GM19023 (cell line): ENCODE measurements around the gene POLR1A.
"Not testable (repeated sequence)": the region's sequence is repeated elsewhere in the genome, so short reads cannot be mapped to it uniquely, and the experiment has no call there.

ENCODE experiments used
- ATAC-seq: cut with Tn5 transposase; IDR thresholded peaks from one replicate; pipeline ENCODE4 v1.9.1; 2021; ENCODE audit warnings: mild to moderate bottlenecking, moderate library complexity; ENCODE audit not compliant: unreplicated experiment

POLR1A gene

DNA sequence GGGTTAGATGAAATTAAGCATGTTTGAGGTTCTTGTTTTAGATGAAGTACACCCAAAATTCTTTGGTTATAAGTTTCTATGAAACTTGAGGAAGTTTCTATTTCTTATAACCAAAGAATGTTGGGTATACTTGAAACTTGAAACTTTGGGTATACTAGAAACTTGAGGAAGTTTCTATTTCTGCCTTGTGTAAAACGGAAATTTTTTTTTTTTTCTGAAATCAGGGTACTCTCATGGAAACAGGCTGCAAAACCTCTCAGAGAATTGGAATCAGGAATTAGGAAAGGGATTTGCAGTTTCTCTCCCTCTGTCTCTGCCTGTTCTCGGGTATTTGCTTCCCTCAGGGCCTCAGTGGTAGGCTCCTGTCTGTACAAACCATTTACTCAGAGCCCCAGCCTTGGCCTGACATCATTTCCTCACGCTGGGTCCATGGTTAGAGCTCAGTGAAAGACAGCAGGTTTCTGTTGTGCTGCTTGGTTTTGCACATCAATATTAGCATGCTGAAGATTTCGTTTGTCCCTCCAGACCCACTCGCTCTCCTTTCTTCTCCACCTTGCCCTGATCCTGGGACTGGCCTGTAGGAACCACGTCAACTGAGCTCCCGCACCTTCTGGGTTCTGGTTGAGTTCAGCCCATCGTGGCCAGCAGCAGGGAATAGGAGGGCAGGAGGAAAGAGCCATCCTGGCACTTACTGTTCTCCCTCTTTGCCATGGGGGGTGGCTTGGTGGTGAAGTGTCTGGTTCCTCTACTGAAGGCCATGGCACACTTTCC lies 106.4 kb downstream of the POLR1A start:
- ATAC-seq, result peak; percentile 87

DNA sequence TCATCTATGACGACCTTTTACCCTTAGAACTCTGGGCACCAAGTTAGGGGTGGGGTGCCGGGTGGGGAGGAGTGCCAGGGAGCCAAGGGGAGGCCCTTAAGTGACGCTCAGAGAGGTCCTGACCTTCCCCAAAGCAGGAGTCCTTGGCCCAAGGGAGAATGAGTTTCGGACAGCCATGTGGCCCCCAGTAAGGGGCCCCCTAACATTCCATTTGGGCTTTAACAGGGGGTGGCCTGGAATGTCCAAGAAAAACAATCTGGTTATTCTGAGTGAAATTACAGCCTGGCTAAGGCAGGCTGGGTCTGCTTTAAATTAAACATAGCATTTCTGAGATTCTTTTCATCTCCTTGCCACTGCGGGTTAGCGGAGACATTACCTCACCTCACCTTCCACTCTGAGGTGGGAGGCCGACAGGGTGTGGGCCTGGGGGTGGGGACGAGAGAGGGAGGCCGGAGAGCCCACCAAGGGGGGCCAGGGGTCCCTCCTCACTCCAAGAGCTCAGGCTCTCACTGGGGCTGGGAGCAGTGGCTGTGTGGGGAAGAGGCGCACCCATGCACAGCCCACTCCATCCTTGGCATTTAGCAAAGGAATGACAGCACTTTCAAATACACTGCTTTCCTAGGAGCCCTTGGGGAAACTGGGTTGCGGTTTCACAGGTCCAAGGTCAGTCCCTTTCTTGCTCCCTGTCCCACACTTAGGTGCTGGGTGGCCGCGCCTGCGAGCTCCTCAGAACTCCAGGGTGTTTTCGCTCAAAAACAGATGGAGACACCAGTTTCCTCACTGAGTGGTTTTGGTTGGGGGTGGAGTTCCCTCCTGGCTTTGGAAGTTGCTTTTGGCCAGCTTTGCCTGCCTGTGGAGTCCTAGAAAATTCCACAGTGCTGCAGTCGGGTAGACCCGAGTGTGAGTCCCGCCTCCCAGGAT lies 107.4 kb downstream of the POLR1A start:
- ATAC-seq, result no peak

DNA sequence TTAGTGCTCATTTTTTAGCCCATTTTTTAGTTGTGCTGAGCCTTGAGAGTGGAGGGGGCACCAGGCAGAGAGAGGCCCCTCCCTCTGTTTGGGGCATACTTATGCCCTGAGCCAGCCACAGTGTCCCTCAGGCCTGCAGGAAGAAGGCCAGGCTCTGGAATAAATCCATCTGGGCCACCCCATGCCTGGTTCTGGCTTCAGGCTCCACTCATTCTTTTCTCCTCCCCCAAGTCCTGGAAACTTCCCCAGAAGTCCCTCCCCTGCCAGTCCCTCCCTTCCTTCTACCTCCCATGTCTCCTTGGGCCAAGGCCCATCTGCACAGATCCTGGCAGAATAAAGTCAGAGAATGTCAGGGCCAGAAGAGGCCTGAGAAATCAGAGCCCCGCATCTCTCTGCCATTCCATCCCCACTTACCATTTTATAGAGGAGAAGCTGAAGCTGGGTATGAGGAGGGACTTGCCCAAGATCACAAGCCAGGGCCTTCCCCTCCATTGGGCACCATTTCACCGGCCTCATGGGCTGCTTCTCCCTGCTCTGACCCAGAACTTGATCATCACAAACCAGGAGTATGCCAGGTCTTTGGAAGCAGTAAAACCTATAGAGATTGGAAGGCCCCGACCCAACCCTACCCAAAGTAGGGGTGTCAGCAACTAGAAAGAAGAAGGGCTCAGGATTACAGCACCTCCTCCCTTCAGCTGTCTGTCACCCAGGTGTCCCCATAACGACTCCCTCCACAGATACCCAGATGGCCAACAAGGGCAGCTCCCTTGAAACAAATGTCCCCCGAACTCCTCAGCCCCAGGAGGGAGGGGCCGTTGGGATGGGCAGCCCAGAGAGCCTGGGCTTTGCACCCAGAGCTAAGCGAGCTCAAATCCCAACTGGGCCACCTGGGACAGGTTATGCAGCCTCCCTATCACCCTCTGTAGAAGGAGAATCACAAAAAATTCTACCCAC lies 108.4 kb downstream of the POLR1A start:
- ATAC-seq, result no peak

DNA sequence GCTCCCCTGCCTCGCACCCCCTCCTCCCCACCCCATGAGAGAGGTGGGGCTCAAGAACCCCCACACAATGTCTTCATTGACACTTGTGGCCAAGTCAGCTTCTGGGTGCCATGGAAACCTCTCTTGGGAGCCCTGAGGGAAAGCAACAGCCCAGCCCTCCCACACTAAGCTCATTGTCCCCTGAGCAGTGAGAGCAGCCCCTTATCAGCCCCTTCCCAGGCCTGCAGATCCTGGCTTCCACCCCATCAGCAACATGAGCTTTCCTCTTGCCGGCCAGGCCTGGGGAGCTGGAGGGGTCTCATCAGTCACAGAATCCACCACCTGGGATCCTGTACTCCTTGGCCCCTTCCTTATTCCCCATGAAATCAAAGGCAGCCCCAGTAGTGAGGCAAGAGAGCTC lies 109.1 kb downstream of the POLR1A start:
- ATAC-seq, result no peak

DNA sequence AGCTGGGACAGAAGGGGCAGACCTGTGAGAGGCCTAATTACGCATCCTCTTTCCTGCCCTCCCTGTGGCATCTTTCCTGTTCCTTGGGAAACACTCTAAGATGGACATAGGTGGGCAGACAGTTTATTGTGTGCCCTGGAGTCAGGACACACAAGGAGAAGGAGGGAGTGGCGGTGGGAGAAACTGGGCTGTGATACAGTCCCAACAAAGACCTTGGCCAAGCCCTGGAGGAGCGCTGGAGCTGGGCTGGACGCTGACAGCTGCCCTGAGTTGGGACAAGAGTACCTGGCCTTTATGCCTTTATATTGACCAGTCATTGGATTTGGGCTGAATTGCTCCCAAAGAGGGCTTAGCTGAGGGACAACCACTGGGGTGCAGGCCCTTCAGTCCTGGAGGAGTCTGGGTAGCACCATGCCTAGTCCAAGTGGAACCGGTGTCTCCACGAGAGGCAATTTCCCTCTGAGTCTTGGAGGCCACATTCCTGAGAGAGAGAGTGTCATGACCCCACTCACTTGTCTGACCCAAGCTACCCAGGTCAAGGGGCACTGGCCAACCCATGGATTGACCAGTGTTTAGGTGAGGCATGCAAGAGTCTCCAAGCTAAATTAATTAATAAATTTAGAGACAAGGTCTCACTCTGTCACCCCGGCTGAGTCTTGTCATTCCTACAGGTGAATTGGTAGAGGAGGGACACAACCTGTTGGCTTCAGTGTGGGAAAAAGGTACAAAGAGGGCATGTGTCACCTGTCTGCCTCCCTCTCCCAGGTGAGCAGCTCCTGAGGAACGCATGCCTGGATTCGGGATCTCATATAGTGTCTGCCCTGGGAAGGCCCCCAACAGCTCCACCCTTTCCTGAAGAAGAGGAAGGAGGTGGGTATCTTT lies 109.8 kb downstream of the POLR1A start:
- no peak for ATAC-seq

DNA sequence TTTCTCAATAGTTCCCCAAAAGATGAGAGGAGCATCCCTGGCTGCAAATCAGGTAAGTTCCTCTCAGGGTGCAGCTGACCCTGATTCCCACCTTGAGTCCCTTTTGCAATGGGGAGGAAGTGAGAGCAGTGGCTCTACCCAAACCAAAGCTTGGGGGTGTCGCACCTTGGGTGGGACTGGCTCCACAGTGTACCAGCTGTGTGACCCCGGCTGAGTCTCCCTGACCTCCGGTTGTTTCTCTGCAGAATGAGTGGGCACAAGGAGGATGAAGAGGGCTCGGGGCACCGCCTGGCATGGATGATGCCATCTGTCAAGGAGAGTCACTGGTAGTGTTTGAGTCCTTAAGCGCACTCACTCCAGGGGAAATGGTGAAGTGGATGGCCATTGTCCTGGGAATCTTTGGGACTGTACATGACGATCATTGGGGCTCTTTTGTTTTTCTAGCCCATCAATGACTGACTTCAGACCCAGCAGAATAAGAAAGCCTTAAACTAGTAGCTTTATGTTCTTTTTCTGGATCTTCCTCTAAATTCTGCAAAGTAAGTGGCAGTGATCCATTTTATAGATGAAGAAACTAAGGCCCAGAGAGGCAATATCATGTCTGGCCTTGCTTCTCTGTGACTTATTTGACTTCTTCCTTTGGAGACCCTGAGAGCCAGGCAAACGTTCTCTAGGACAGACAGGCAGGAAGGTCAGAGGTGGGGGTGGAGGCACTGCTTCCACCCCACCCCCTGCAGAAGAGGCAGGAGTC lies 110.6 kb downstream of the POLR1A start:
- no peak for ATAC-seq

DNA sequence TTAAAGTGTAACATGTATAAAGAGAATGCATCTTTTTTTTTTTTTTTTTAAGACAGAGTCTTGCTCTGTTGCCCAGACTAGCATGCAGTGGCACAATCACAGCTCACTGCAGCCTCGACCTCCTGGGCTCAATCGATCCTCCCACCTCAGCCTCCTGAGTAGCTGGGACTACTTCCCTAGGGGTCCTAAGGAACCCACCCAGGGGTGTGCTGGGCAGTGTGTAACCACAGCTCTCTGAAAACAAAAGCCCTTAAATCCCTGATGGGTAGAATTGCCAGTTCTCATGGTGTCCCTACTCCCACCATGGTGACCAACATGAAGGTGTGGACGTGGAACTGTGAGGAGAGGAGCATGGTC lies 111.3 kb downstream of the POLR1A start:
- ATAC-seq, result peak; percentile 21

DNA sequence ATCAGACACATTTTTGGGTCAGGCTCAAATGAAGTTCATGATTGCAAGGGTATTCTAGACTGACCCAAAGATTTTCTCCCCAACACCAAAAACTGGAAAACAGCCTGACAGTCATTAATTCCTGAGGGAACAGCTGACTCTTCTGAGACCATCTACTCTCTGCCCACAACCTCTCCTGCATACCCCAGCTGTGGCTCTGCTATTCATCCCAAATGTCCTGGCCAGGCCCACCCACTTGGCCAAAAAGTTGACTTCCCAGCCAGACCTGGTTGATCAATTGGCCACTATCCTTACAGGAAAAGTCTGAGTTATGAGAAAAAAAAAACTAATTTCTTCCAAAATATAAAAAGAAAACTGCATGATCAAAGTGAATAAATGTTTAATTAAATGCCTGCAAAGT lies 113.1 kb downstream of the POLR1A start:
- no peak for ATAC-seq

DNA sequence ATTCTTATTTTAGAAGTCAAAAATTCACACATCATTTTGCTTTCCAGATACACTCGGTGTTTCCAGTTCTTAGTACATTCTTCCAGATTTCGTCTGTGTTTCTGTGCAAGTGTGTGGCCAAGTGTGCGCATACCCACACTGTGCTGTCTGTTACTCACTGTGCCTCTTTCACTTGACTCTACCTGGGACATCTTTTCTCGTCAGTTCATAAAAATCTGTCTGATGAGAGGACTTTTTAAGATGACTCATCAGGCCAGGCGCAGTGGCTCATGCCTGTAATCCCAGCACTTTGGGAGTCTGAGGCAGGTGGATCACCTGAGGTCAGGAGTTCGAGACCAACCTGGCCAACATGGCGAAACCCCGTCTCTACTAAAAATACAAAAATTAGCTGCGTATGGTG lies 113.6 kb downstream of the POLR1A start:
- not testable (repeated sequence) for ATAC-seq

DNA sequence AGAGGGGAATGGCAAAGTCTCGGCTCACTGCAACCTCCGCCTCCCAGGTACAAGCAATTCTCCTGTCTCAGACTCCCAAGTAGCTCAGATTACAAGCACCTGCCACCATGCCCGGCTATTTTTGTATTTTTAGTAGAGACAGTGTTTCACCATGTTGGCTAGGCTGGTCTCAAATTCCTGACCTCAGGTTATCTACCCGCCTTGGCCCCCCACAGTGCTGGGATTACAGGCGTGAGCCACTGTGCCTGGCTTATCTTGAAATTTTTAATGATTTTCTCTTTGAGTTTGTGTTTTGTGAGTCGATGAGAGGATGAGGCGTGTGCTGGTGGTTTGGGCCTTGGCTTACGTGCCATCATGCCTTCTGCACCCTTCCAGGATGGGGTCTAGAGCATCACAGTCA lies 115.6 kb downstream of the POLR1A start:
- no peak for ATAC-seq

DNA sequence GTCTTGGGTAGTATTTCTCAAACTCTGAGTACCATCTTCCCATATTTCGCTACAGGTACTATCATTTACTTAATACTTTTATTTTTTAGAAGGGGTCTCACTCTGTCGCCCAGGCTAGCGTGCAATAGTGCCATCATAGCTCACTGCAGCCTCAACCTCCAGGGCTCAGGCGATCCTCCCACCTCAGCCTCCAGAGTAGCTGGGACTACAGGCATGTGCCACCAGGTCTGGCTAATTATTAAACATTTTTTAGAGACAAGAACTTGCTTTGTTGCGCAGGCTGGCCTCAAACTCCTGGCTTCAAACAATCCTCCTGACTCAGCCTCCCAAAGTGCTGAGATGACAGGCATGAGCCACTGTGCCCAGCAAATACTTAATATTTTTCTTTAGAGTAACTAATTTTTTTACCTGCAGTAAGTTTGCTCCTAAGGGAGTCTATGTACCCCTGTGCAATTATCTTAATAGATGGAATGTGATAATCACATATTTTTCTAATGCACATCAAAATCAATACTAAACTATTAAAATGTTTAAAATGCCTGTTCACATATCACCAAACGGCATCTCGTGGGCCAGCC lies 116.3 kb downstream of the POLR1A start:
- ATAC-seq, result no peak

DNA sequence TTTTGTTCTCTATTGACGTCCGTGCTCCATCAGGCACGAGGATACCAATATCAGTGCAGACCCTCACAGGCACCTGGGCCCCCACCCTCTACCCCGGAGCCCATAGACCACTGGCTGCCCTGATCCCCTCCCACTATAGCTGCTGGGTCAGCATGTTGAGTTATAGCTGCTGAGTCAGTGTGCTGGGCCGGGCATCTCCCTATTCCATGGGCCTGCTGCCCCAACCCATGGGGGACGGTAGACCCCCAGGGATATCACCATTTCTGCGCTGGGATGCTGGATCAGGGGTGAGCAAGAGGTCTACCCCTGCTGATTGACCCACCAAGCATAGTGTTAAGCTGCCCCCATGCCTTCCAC lies 116.8 kb downstream of the POLR1A start:
- no peak for ATAC-seq

DNA sequence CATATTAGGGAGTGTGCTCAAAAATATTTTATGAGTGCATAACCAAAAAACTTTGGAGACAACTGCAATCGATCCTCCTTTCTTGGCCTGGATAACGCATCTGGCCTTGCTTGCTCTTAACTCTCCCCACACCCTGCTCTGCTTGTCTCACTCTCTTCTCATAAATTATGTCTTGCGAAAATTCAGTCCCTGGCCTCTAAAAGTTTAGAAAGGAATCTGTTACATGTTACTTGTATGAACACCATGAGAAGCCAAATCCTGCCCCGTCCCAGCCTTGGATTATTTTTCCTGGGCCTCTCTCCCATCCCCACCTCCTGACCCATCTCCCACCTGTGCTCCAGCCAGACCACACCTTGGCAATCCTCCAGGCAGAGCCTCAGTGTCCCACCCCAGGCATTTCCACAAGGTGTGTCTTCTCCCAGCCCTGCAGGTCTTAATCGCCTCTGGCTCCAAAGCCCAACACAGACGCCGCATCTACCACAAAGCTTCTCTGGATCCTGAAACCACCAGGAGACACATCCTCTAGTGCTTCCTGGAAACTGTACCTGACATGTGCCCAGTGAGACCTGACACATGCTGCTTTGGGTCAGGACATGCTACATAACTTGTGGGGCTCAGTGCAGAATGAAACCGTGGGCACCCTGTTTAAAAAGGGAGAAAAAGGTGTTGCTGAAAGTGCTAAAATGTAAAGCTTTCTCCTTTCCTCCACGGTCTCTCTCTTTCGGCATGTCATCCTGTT lies 117.3 kb downstream of the POLR1A start:
- no peak for ATAC-seq

DNA sequence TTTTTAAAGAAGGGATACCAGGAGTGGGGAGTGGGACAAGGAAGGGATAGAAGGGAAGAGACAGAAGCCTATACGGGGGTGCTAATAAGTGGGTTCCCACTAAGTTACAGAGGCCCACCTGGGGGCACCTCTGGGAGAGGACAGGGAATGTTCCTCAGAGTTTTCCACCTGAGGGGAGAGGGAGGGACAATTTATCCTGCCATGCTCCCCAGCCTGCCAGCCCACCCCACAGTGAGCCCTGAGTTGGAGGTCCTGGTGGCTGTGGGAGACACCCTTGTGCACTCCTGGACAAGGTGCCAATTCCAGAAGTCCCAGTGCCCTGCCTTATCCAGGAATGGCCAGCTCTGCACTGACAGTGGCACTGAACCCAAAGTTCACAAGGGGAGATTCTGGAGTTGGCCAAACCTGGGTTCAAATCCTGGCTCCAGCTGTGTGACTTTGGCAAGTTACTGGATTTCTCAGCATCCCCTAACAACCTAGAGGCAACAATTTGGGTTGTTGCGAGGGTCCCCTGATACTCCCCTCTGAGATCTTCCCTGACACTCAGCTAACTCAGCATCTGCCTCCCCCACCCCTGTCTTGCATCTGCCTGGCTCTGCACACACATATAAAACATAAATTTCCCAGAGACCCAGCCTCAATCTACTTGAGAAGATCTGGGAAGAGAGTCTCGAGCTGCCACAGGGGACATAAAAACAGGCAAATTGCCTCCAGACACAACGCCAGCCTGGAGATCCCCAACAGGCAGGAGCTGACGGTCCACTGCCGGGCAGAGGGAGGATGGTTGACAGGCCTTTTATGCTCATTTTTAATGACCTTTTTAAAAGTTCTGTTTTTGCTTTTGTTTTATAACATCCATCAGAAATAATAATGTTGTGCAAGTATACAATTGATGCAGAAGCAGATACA lies 118.2 kb downstream of the POLR1A start:
- ATAC-seq, result no peak

DNA sequence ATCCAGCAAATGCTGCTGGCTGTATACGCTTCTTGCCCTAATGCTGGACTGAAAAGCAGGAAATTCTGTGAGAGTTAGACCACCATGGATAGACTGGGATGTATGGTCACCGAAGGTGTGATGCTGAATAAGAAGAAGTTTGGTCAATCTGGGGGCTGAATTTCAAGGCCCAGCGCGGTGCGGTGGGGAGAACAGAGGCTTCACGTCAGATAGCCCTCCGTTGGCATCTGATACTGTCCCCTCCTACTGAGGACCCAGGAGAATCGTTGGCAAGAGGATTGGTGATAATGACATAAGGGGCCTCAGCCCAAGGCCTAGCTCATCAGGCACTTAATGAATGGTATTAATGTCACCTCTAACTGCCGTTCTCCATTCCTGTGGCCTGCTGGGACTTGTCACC lies 119.6 kb downstream of the POLR1A start:
- ATAC-seq, result no peak

DNA sequence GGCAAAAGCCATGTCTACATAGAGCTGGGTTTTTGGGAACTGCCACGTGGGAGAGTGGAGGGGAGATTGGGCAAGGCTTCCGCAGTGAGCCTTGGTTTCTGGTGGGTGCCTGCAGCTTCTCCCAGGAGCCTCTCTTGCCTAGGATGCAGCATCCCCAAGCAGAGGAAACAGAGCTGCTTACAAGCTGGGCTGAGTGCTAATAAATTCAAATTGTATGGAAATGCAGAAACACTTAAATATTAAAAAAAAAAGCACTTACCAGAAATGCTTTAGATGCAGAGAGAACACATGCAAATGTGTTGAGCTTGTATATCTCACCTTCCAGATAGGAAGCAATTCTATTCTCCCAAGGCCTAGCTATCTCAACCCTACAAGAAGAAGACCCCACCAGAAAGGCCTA lies 120.9 kb downstream of the POLR1A start:
- no peak for ATAC-seq

DNA sequence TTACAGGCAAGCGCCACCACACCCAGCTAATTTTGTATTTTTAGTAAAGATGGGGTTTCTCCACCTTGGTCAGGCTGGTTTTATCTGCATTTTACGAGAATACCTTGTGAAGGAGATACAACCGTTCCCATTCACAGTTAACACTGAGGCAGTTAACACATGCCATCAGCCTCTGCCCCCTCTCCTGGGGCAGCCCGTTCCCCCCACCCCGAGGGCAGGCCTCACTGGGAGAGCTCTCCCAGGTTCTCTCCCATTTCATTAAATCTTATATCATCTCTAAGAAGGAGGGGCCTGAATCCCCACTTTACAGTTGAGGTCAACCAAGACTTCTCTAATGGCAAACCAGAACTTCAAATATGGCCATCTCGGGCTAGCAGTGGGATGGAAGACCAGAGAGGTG lies 121.9 kb downstream of the POLR1A start:
- ATAC-seq, result no peak
